Activated CD8-positive, alpha-beta memory T cell treated with anti-CD3 and anti-CD28 coated beads, Interleukin-2, amount 50 U/mL, for 1 hour (primary cell): ENCODE measurements around the gene ACSL3.
"Not testable (repeated sequence)": the region's sequence is repeated elsewhere in the genome, so short reads cannot be mapped to it uniquely, and the experiment has no call there.

Experiments
- DNase-seq: peaks from one replicate; pipeline ENCODE4 v3.0.0-alpha.2; 2020; ENCODE audit errors: extremely low read depth

Gene ACSL3

GRCh38 chr2:222912117-222912516 lies 51.3 kb downstream of the ACSL3 start:
- DNase-seq: no peak

GRCh38 chr2:222912776-222913175 lies 51.9 kb downstream of the ACSL3 start:
- no peak for DNase-seq

- DNase-seq: no peak
Observed at GRCh38 chr2:222915092-222915957, 54.5 kb downstream of the ACSL3 start.

GRCh38 chr2:222916229-222917197 lies 55.7 kb downstream of the ACSL3 start:
- no peak for DNase-seq

- DNase-seq: not testable (repeated sequence)
Observed at GRCh38 chr2:222917212-222917611, 56.4 kb downstream of the ACSL3 start.

GRCh38 chr2:222919841-222920526 lies 59.1 kb downstream of the ACSL3 start:
- no peak for DNase-seq

- no peak for DNase-seq
Observed at GRCh38 chr2:222920657-222921186, 59.9 kb downstream of the ACSL3 start.

- no peak for DNase-seq
Observed at GRCh38 chr2:222922019-222922800, 61.4 kb downstream of the ACSL3 start.

- no peak for DNase-seq
Observed at GRCh38 chr2:222926915-222927314, 66.1 kb downstream of the ACSL3 start.

- no peak for DNase-seq
Observed at GRCh38 chr2:222927600-222927999, 66.8 kb downstream of the ACSL3 start.

GRCh38 chr2:222928335-222928734 lies 67.5 kb downstream of the ACSL3 start:
- no peak for DNase-seq

GRCh38 chr2:222930862-222931261 lies 70.0 kb downstream of the ACSL3 start:
- DNase-seq: no peak

- DNase-seq: no peak
Observed at GRCh38 chr2:222931659-222932058, 70.8 kb downstream of the ACSL3 start.

- DNase-seq: no peak
Observed at GRCh38 chr2:222933458-222933857, 72.6 kb downstream of the ACSL3 start.

GRCh38 chr2:222935688-222936298 lies 75.0 kb downstream of the ACSL3 start:
- no peak for DNase-seq

GRCh38 chr2:222936705-222937104 lies 75.9 kb downstream of the ACSL3 start:
- no peak for DNase-seq

- no peak for DNase-seq
Observed at GRCh38 chr2:222938327-222938726, 77.5 kb downstream of the ACSL3 start.

- DNase-seq: peak; percentile 9
Observed at GRCh38 chr2:222939208-222939856, 78.5 kb downstream of the ACSL3 start.

- no peak for DNase-seq
Observed at GRCh38 chr2:222939979-222940378, 79.1 kb downstream of the ACSL3 start.

GRCh38 chr2:222941510-222942032 lies 80.7 kb downstream of the ACSL3 start:
- no peak for DNase-seq
